IMR-90 (cell line): ENCODE measurements around the gene LARP4B.

Experiments
- CEBPB ChIP-seq: IDR thresholded peaks from 2 replicates; pipeline ENCODE4 v1.6.1; 2012; ENCODE audit warnings: low read depth, low read length, improper control_type of control experiment
- MAFK ChIP-seq: IDR thresholded peaks from 2 replicates; pipeline ENCODE4 v1.6.1; 2012; ENCODE audit warnings: low read depth, low read length, improper control_type of control experiment
- MAZ ChIP-seq: IDR thresholded peaks from 2 replicates; pipeline ENCODE4 v1.6.1; 2012; ENCODE audit warnings: low read depth, mild to moderate bottlenecking, low read length, improper control_type of control experiment, moderate library complexity, borderline replicate concordance
- POLR2A ChIP-seq: IDR thresholded peaks from 2 replicates; pipeline ENCODE4 v1.6.1; 2012; ENCODE audit warnings: mild to moderate bottlenecking, low read depth, low read length
- RCOR1 ChIP-seq: IDR thresholded peaks from 2 replicates; pipeline ENCODE4 v1.6.1; 2012; ENCODE audit warnings: mild to moderate bottlenecking, low read length, improper control_type of control experiment; ENCODE audit not compliant: insufficient replicate concordance
- USF2 ChIP-seq: fragments of 150-350 bp; IDR thresholded peaks from 2 replicates; pipeline ENCODE4 v1.6.1; 2017; ENCODE audit warnings: mild to moderate bottlenecking, antibody characterized with exemption, low read length, low read depth
- TF ChIP-seq, protein P1 (sequence below): conservative IDR thresholded peaks from 2 replicates; pipeline ENCODE4 v1.5.1; 2012; ENCODE audit warnings: mild to moderate bottlenecking, low read depth, low read length, improper control_type of control experiment

DNA sequence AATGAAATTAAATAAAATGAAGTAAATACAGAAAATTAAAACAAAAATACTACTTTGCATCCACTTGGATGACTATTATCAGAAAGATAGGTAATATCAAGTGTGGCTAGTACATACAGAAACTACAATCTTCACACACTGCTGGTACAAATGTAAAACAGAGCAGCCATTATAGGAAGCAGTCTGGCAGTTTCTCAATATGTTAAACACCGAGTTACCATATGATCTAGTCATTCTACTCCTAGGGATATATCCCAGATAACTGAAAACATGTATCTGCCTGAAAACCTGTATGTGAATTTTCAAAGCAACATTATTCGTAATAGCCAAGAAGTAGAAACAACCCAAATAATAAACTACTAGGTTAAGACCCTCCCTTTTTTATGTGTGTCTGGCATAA, 33.4 kb downstream of the LARP4B start:
- TF ChIP-seq, protein P1, sequence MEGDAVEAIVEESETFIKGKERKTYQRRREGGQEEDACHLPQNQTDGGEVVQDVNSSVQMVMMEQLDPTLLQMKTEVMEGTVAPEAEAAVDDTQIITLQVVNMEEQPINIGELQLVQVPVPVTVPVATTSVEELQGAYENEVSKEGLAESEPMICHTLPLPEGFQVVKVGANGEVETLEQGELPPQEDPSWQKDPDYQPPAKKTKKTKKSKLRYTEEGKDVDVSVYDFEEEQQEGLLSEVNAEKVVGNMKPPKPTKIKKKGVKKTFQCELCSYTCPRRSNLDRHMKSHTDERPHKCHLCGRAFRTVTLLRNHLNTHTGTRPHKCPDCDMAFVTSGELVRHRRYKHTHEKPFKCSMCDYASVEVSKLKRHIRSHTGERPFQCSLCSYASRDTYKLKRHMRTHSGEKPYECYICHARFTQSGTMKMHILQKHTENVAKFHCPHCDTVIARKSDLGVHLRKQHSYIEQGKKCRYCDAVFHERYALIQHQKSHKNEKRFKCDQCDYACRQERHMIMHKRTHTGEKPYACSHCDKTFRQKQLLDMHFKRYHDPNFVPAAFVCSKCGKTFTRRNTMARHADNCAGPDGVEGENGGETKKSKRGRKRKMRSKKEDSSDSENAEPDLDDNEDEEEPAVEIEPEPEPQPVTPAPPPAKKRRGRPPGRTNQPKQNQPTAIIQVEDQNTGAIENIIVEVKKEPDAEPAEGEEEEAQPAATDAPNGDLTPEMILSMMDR: no peak
- TF ChIP-seq MAFK: no peak
- no peak for TF ChIP-seq POLR2A
- no peak for TF ChIP-seq CEBPB
- no peak for TF ChIP-seq RCOR1
- TF ChIP-seq USF2: no peak
- TF ChIP-seq MAZ: no peak
